Hepatocyte (in vitro differentiated cells): ENCODE data around the gene TNNI3.
A peak's percentile ranks its signal among the peaks of the same experiment; 100 is the strongest.
"Not testable (repeated sequence)": the region's sequence is repeated elsewhere in the genome, so short reads cannot be mapped to it uniquely, and the experiment has no call there.

Experiments used
- CTCF ChIP-seq: fragments of 200-600 bp; sonication (generic); IDR thresholded peaks from 2 replicates; pipeline ENCODE4 v1.5.1; 2016; ENCODE audit warnings: antibody characterized with exemption, mild to moderate bottlenecking; ENCODE audit not compliant: poor library complexity
- EZH2 ChIP-seq: fragments of 200-600 bp; sonication (generic); IDR thresholded peaks from 2 replicates; pipeline ENCODE4 v1.6.1; 2016; ENCODE audit warnings: antibody characterized with exemption, mild to moderate bottlenecking, borderline replicate concordance

GRCh38 chr19:55202199-55202598 lies 44.7 kb upstream of the TNNI3 start:
- peak; percentile 14 for TF ChIP-seq CTCF
- not testable (repeated sequence) for TF ChIP-seq EZH2
